Activated T-cell treated with anti-CD3 and anti-CD28 coated beads for 1 hour (primary cell): ENCODE data around the gene CHRM1.

ENCODE experiments used
- DNase-seq: peaks from one replicate; pipeline ENCODE4 v3.0.0-alpha.2; 2020; ENCODE audit warnings: low read depth

The CHRM1 gene

GRCh38 chr11:62905296-62905695 is 15.9 kb downstream of the CHRM1 start:
- no peak for DNase-seq

- no peak for DNase-seq
Observed at GRCh38 chr11:62902932-62903331, 18.2 kb downstream of the CHRM1 start.

- DNase-seq = no peak
Observed at GRCh38 chr11:62898027-62898426, 23.1 kb downstream of the CHRM1 start.

- DNase-seq = no peak
Observed at GRCh38 chr11:62897311-62897710, 23.9 kb downstream of the CHRM1 start.

GRCh38 chr11:62896049-62896448 is 25.1 kb downstream of the CHRM1 start:
- DNase-seq = no peak

GRCh38 chr11:62895501-62895900 is 25.7 kb downstream of the CHRM1 start:
- DNase-seq = no peak

GRCh38 chr11:62892077-62892922 is 28.9 kb downstream of the CHRM1 start:
- DNase-seq = no peak

- DNase-seq = no peak
Observed at GRCh38 chr11:62889484-62890437, 31.4 kb downstream of the CHRM1 start.

- DNase-seq = no peak
Observed at GRCh38 chr11:62889126-62889483, 32.1 kb downstream of the CHRM1 start.

GRCh38 chr11:62888406-62888805 is 32.8 kb downstream of the CHRM1 start:
- no peak for DNase-seq

GRCh38 chr11:62885137-62885750 is 35.9 kb downstream of the CHRM1 start:
- DNase-seq = no peak

- DNase-seq = no peak
Observed at GRCh38 chr11:62883673-62884072, 37.5 kb downstream of the CHRM1 start.

GRCh38 chr11:62882788-62883501 is 38.2 kb downstream of the CHRM1 start:
- DNase-seq = no peak

- no peak for DNase-seq
Observed at GRCh38 chr11:62882431-62882749, 38.8 kb downstream of the CHRM1 start.

- DNase-seq = peak; percentile 86
Observed at GRCh38 chr11:62881579-62882430, 39.4 kb downstream of the CHRM1 start.

- peak; percentile 83 for DNase-seq
Observed at GRCh38 chr11:62880803-62881578, 40.2 kb downstream of the CHRM1 start, which contains the start of gene SLC3A2. Gene SLC3A2, plus strand, starts transcription at chr11:62880896. Its CDS starts 128 bp downstream, at chr11:62881024.

GRCh38 chr11:62880231-62880802 is 40.8 kb downstream of the CHRM1 start:
- DNase-seq = no peak

- no peak for DNase-seq
Observed at GRCh38 chr11:62879235-62879978, 41.8 kb downstream of the CHRM1 start.

- no peak for DNase-seq
Observed at GRCh38 chr11:62876712-62877111, 44.5 kb downstream of the CHRM1 start.
